ENCODE measurements around the gene RBM10.

RBM10 gene

GRCh38 chrX:47166126-47166525, 21.1 kb downstream of the RBM10 start:
- TF ChIP-seq SIN3A (IDR thresholded peaks at IDR 0.05; ENCODE audit: borderline replicate concordance, insufficient read depth, low read length) = no peak
- TF ChIP-seq TAF1 (IDR thresholded peaks at IDR 0.05; ENCODE audit: borderline replicate concordance, insufficient read depth, low read length) = no peak
- TF ChIP-seq FOXP2 (optimal IDR thresholded peaks at IDR 0.05; ENCODE audit: borderline replicate concordance, extremely low read depth, extremely low read length, insufficient read depth) = no peak
- no peak for TF ChIP-seq POLR2AphosphoS5 (IDR thresholded peaks at IDR 0.05; ENCODE audit: low read depth, low read length)
- no peak for TF ChIP-seq REST (IDR thresholded peaks at IDR 0.05; ENCODE audit: insufficient read depth in 1 of 2, low read depth in 2 of 2, low read length in 2 of 2)

- TF ChIP-seq FOXP2 (optimal IDR thresholded peaks at IDR 0.05; ENCODE audit: borderline replicate concordance, extremely low read depth, extremely low read length, insufficient read depth) (no peak), SIN3A (IDR thresholded peaks at IDR 0.05; ENCODE audit: borderline replicate concordance, insufficient read depth, low read length) (no peak), REST (IDR thresholded peaks at IDR 0.05; ENCODE audit: insufficient read depth in 1 of 2, low read depth in 2 of 2, low read length in 2 of 2) (no peak), TAF1 (IDR thresholded peaks at IDR 0.05; ENCODE audit: borderline replicate concordance, insufficient read depth, low read length) (no peak), POLR2AphosphoS5 (IDR thresholded peaks at IDR 0.05; ENCODE audit: low read depth, low read length) (no peak)
Measured at GRCh38 chrX:47168495-47169073, 23.6 kb downstream of the RBM10 start.

GRCh38 chrX:47169273-47169672, 24.3 kb downstream of the RBM10 start:
- TF ChIP-seq TAF1 (IDR thresholded peaks at IDR 0.05; ENCODE audit: borderline replicate concordance, insufficient read depth, low read length) = no peak
- no peak for TF ChIP-seq FOXP2 (optimal IDR thresholded peaks at IDR 0.05; ENCODE audit: borderline replicate concordance, extremely low read depth, extremely low read length, insufficient read depth)
- TF ChIP-seq REST (IDR thresholded peaks at IDR 0.05; ENCODE audit: insufficient read depth in 1 of 2, low read depth in 2 of 2, low read length in 2 of 2) = no peak
- TF ChIP-seq SIN3A (IDR thresholded peaks at IDR 0.05; ENCODE audit: borderline replicate concordance, insufficient read depth, low read length) = no peak
- TF ChIP-seq POLR2AphosphoS5 (IDR thresholded peaks at IDR 0.05; ENCODE audit: low read depth, low read length) = no peak

GRCh38 chrX:47169726-47170515, 24.9 kb downstream of the RBM10 start:
- TF ChIP-seq FOXP2 (optimal IDR thresholded peaks at IDR 0.05; ENCODE audit: borderline replicate concordance, extremely low read depth, extremely low read length, insufficient read depth) = no peak
- TF ChIP-seq TAF1 (IDR thresholded peaks at IDR 0.05; ENCODE audit: borderline replicate concordance, insufficient read depth, low read length) = no peak
- TF ChIP-seq POLR2AphosphoS5 (IDR thresholded peaks at IDR 0.05; ENCODE audit: low read depth, low read length) = no peak
- no peak for TF ChIP-seq SIN3A (IDR thresholded peaks at IDR 0.05; ENCODE audit: borderline replicate concordance, insufficient read depth, low read length)
- no peak for TF ChIP-seq REST (IDR thresholded peaks at IDR 0.05; ENCODE audit: insufficient read depth in 1 of 2, low read depth in 2 of 2, low read length in 2 of 2)

Data from PFSK-1 (cell line).